Adipose tissue (tissue), 3 donors: Measurements from ENCODE around the gene MICAL3. TPM values are rescaled to one million over a fixed set of nuclear protein-coding genes. Genes with fewer than 3 reads are reported as not detected.
"Not testable (repeated sequence)": the region's sequence is repeated elsewhere in the genome, so short reads cannot be mapped to it uniquely, and the experiment has no call there.

Experiments
- H3K27ac ChIP-seq: one replicate; pipeline ENCODE4 v1.5.1; 2013; ENCODE audit warnings: low read depth, low read length
- WGBS, 3 donors: extraction: QIAGEN DNeasy Blood & Tissue Kit; methylation state at CpG; one replicate each; pipeline ENCODE4 v1.1.7; 2013; 5-methylcytosine and 5-hydroxymethylcytosine counted together
- polyA plus RNA-seq, 3 donors: library from polyadenylated mRNA; stranded (reverse); fragments of 200-250 nt; gene quantifications; one replicate each; pipeline ENCODE4 v1.2.3, GENCODE V29; 2013
- donor health status: healthy with polysubstance abuse.
- donor health status: Bipolar disorder and iron deficiency.
- donor health status: healthy.

The MICAL3 gene
- polyA plus RNA-seq, 3 donors = 7.9 to 12.1 (median 11.7) TPM

DNA sequence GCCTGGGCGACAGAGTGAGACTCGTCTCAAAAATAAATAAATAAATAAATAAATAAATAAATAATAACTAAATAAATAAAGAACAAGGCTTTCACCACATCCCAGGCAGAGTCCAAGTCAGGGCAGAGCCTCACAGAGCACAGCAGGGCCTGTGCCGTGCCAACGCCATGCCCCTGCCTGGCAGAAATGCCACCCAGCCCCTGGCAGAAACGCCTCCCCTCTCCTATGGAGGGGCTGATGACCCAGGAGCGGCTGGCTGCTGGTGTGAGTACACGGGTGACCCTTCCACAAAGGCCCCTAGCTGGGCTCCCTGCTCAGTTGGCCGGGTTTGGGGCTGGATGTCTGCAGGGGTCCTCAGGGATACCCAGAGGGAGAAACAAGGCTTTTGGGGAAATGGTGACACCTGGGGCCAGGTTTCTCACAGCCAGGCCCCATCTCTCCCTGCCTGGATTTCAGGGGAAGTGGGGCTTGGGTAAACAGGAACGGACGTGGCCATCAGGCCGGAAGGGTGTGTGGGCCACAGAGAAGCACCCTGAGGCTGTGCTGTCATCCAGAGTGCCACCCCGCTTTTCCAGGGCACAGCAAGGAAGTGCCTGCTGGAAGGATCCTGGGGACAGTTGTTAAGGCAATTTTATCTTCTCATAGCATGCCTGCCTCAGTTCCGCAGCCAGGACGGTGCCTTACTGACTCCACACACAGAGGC lies 255.2 kb downstream of the MICAL3 start:
- no peak overlapping the region for H3K27ac ChIP-seq
- WGBS, 3 donors = 77 to 84% (median 78%) methylated on average over 14 of the region's 14 CpGs

DNA sequence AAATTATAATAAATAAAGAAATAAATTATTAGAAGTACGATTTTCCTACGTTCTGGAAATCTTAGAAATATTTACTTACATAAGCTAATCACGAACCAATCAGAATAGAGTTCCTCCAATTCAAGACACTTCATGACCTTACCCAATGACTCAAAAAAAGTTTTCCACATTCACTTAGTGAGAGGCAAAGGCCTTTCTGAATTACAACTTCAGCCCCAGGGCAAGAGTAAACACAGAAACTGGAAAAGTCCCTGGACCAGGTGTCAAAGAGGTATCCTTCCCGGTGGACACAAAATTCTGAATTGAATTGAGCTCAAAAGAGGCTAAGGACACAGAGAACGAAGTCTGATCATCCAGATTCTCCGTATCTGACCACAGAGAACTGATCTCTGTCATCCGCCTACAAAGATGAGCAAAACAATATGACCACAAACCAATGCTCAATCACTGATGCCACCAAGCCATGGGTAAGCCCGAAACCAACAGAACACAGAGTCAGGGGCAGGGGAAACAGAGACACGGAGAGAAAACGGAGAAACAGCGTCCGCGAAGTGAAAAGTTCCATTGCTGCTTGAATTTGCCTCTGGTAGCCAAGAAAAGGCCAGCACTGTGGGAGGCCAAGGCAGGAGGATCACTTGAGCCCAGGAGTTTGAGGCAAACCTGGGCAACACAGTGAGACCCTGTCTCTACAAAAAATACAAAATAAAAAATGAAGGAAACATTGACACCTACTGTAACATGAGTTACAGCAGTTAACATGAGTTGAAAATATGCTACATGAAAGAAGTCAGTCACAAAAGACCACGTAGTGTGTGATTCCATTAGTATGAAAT lies 256.9 kb downstream of the MICAL3 start:
- 89 to 90% (median 89%) methylated on average over 14 of the region's 14 CpGs for WGBS, 3 donors
- H3K27ac ChIP-seq = no peak overlapping the region

- WGBS, 3 donors = 91 to 93% (median 92%) methylated on average over 5 of the region's 5 CpGs
These were observed 259.5 kb downstream of the MICAL3 start for GRCh38 chr22:17764852-17765251.

GRCh38 chr22:17764036-17764435 lies 260.3 kb downstream of the MICAL3 start:
- H3K27ac ChIP-seq = no peak overlapping the region
- 49 to 77% (median 63%) methylated on average over 5 of the region's 5 CpGs for WGBS, 3 donors

More at GRCh38 chr22:17764852-17765251, 259.5 kb downstream of the MICAL3 start:
- H3K27ac ChIP-seq = not testable (repeated sequence)

DNA sequence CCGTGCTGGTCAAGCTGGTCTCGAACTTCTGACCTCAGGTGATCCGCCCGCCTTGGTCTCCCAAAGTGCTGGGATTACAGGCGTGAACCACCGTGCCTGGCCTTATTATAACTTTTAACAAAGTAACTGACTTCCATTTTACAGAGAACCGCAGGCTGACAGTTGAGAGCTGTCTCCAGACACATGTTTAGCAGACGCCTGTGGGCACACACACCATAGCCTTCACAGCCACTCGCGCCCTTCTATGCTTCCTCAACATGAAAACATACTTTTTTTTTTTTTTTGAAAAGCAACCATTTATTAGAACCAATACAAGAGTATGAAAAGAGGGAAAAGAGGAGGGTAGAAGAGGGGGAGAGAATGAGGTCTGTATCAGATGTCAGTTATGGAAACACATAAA lies 260.9 kb downstream of the MICAL3 start:
- 68 to 80% (median 73%) methylated on average over 9 to 10 of the region's 10 CpGs for WGBS, 3 donors
- H3K27ac ChIP-seq = not testable (repeated sequence)

DNA sequence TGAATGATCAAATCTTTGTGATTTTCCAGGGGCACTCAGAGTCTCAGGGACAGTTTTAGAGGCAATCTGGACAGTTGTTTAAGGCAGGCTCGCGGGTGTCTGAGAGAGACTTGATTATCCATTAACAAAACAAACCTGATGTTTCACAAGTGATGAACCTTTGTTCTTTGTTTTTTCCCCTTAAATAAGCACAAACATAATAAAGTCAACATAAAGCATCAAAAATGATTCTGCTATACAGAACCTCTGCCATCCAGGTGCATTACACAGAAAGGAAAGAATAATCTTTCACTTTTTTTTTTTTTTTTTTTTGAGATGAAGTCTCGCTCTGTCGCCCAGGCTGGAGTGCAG lies 263.2 kb downstream of the MICAL3 start:
- 52 to 87% (median 86%) methylated on average over 2 of the region's 4 CpGs for WGBS, 3 donors
- no peak overlapping the region for H3K27ac ChIP-seq

GRCh38 chr22:17754233-17754925 lies 270.0 kb downstream of the MICAL3 start:
- WGBS, 3 donors = 90 to 93% (median 92%) methylated on average over 14 of the region's 14 CpGs

GRCh38 chr22:17753401-17753989 lies 270.9 kb downstream of the MICAL3 start:
- H3K27ac ChIP-seq = no peak overlapping the region
- 81 to 88% (median 82%) methylated on average over 13 of the region's 13 CpGs for WGBS, 3 donors

More at GRCh38 chr22:17754233-17754925, 270.0 kb downstream of the MICAL3 start:
- no peak overlapping the region for H3K27ac ChIP-seq

DNA sequence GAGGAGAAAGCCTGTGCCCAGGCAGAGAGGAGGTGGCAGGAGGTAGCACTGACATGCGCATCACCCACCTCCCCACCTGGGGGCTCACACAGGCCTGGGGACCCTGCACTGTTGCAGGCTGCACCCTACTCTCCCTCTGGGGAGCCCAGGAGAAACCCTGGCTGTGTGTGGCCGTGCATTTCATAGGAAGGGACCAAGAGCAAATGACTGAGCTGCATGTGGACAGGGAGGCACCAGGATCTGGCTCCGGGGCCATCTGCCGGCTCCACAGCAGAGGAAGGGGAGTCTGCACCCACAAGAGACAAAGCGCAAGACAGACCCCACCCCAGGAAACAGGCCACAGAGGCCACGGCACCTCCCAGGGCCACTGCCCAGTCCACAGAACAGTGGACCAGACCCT lies 272.8 kb downstream of the MICAL3 start:
- no peak overlapping the region for H3K27ac ChIP-seq
- 79 to 81% (median 80%) methylated on average over 6 of the region's 6 CpGs for WGBS, 3 donors

DNA sequence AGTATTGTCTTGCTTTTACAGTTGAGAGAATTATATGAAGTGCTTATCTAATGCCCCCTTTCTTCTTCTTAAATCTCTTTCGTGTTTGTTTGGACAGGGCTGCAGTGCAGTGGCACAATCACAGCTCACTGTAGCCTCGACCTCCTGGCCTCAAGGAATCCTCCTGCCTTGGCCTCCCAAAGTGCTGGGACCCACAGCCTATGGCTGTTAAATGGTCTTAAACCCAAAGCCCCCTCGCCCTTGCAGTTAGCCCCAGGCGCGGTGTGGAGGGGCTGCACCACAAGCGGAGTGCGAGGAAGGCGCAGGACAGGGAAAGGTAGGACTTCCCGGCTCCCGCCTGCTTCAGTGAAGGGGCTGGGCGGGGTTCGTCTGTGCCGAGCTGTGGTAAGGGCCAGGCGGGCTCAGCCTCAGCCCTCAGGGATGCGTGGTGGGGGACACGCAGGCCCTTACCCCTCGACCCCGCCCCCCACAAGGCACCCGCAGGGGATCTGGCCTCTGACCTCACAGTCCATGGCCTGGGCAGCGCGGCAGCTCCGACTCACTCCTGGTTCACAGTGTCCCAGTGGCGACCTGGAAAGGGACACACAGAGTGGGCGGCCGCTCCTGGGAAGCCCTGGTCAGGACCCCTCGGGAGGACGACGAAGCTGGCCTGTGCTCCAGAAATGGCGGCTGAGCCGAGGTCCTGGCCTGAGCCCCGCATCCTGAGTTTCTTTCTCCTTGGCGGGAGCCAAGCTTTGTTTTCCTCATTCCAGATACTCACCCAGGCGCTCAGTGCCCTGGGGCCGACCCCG lies 274.6 kb downstream of the MICAL3 start:
- WGBS, 3 donors = 93 to 94% (median 93%) methylated on average over 35 of the region's 35 CpGs
- H3K27ac ChIP-seq = no peak overlapping the region

GRCh38 chr22:17748555-17749353 lies 275.6 kb downstream of the MICAL3 start:
- no peak overlapping the region for H3K27ac ChIP-seq
- WGBS, 3 donors = 64 to 79% (median 78%) methylated on average over 40 of the region's 40 CpGs

- no peak overlapping the region for H3K27ac ChIP-seq
- WGBS, 3 donors = 93 to 97% (median 93%) methylated on average over 10 of the region's 10 CpGs
These were observed 277.4 kb downstream of the MICAL3 start for GRCh38 chr22:17746916-17747315.

- H3K27ac ChIP-seq = no peak overlapping the region
- WGBS, 3 donors = 69 to 82% (median 78%) methylated on average over 7 of the region's 7 CpGs
These were observed 279.9 kb downstream of the MICAL3 start for GRCh38 chr22:17744430-17744829.

DNA sequence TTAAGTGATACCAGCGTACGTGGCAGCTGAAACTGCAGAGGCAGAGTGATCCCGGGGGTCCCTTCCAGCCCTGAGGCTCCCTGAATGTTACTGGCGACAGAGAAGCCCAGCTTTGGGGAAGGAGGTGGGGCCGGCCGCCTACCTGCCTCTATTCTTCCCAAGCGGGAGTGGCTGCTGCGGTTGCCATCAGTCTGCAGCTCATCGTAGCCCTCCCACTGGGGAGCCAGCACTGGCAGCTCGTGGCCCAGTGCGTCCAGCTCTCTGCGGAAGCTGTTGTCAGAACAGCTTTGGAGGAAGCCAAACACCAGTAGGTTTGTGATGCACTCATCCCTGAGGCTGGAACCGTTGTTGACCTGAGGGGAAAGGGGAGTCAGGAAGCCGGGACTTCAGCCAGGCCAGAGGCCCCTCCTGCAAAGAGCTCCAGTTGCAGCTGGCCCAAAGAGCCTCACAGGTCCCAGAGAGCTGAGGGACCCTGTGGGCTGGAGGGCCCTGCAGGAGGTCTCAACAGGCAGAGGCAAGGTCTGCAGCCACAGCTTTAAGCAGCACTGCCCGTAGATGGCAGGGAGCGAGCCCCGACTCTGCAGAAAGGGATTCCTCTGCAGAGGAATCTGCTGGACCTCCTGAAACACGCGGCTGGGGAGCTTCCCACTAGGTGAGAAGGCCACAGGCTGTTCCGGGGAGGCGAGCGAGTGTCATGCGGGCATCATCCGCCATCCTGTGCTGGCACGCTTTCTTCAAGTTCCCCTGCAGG lies 280.5 kb downstream of the MICAL3 start:
- H3K27ac ChIP-seq = no peak overlapping the region
- 64 to 79% (median 67%) methylated on average over 25 of the region's 25 CpGs for WGBS, 3 donors

DNA sequence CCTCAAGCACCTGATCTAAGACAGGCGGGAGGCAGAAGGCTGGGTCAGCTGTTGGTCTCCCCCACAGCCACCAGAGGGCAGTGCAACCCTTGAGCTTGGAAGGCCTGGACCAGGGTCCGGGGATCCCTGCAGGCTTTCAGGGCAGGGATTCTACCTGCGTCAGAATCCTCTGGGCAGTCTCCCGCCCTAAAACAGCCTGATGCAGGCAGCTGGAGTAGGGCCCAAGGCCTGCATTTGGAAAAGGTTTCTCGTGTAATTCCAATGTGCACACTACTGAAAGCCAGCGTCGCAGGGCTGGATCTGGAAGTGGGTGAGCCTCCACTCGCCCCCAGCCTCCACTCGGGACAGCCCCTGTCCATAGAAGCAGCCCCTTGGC lies 281.8 kb downstream of the MICAL3 start:
- H3K27ac ChIP-seq = no peak overlapping the region
- WGBS, 3 donors = 49 to 62% (median 60%) methylated on average over 9 of the region's 9 CpGs

GRCh38 chr22:17741866-17742526 lies 282.4 kb downstream of the MICAL3 start:
- WGBS, 3 donors = 64 to 73% (median 72%) methylated on average over 18 of the region's 18 CpGs
- H3K27ac ChIP-seq = no peak overlapping the region
